Left colon (tissue), 2 donors: ENCODE data around the gene NPAS3. TPM values are rescaled to one million over a fixed set of nuclear protein-coding genes. Genes with fewer than 3 reads are reported as not detected.

ENCODE experiments used
- ATAC-seq: fragments of 200-7000 bp; cut with Tn5 transposase; one replicate; pipeline ENCODE4 v1.9.1; 2020; ENCODE audit warnings: mild to moderate bottlenecking, moderate library complexity
- DNase-seq, 2 donors: peaks; one replicate each; pipeline ENCODE4 v3.0.0-alpha.2; 2020
- intact Hi-C, 2 donors: fragments of 100-400 bp; cut with DNase I in 1 of 2; cut with micrococcal nuclease in 1 of 2; formaldehyde crosslinking; loops; one replicate each; pipeline versions ENCODE4 v1.11.2 to v1.14.0; 2022; cut with DNase I, micrococcal nuclease
- total RNA-seq, 2 donors: library from RNA; stranded (reverse); fragmentation: NEBNext Ultra II Directional; extraction: Animal tissue kit (Norgen Biotek cat#: 25700); gene quantifications; one replicate each; pipeline ENCODE4 v1.2.1, GENCODE V29; 2021
- donor health status: DM: no; HTN: no; CAD: no.
- donor health status: DM: yes; HTN: yes; CAD: no.

NPAS3 gene
- total RNA-seq, 2 donors from 2014 or later, result 0.37 to 1.6 TPM

GRCh38 chr14:33714527-33715226 is 776.0 kb downstream of the NPAS3 start:
- ATAC-seq (no peak), DNase-seq (no peak)
- intact Hi-C loops, result no loop called here

GRCh38 chr14:33715227-33715528 is 776.5 kb downstream of the NPAS3 start:
- intact Hi-C loops, result no loop called here
- DNase-seq, result no peak
- ATAC-seq, result no peak

- ATAC-seq (no peak), DNase-seq (no peak)
- intact Hi-C loops, result no loop called here
These were observed 778.2 kb downstream of the NPAS3 start for GRCh38 chr14:33716921-33717320.

- no peak for ATAC-seq
- intact Hi-C loops, result no loop called here
- DNase-seq, result no peak
These were observed 779.2 kb downstream of the NPAS3 start for GRCh38 chr14:33717866-33718265.

GRCh38 chr14:33720284-33720787 is 781.7 kb downstream of the NPAS3 start:
- ATAC-seq (no peak), DNase-seq (no peak)
- intact Hi-C loops, result no loop called here

GRCh38 chr14:33726685-33727084 is 788.0 kb downstream of the NPAS3 start:
- intact Hi-C loops, result no loop called here
- ATAC-seq, result no peak
- DNase-seq, result no peak

GRCh38 chr14:33727606-33728005 is 788.9 kb downstream of the NPAS3 start:
- no peak for ATAC-seq
- intact Hi-C loops, result no loop called here
- DNase-seq, result no peak

GRCh38 chr14:33728010-33728498 is 789.4 kb downstream of the NPAS3 start:
- intact Hi-C loops, result no loop called here
- DNase-seq, result no peak
- no peak for ATAC-seq

GRCh38 chr14:33730156-33730555 is 791.5 kb downstream of the NPAS3 start:
- DNase-seq, result no peak
- no peak for ATAC-seq
- intact Hi-C loops, result no loop called here

GRCh38 chr14:33732175-33732574 is 793.5 kb downstream of the NPAS3 start:
- intact Hi-C loops, result no loop called here
- ATAC-seq, result no peak
- no peak for DNase-seq

GRCh38 chr14:33733310-33733709 is 794.6 kb downstream of the NPAS3 start:
- intact Hi-C loops, result no loop called here
- DNase-seq (no peak), ATAC-seq (no peak)

GRCh38 chr14:33733721-33734120 is 795.0 kb downstream of the NPAS3 start:
- intact Hi-C loops, result no loop called here
- ATAC-seq (no peak), DNase-seq (no peak)

- ATAC-seq (no peak), DNase-seq (no peak)
- intact Hi-C loops, result no loop called here
These were observed 795.7 kb downstream of the NPAS3 start for GRCh38 chr14:33734387-33734786.

GRCh38 chr14:33736299-33736825 is 797.7 kb downstream of the NPAS3 start:
- no peak for DNase-seq
- intact Hi-C loops, result no loop called here
- no peak for ATAC-seq

- intact Hi-C loops, result no loop called here
- DNase-seq (no peak), ATAC-seq (no peak)
These were observed 798.3 kb downstream of the NPAS3 start for GRCh38 chr14:33736979-33737378.

- no peak for ATAC-seq
- intact Hi-C loops, result no loop called here
- DNase-seq, result no peak
These were observed 798.8 kb downstream of the NPAS3 start for GRCh38 chr14:33737446-33737845.

GRCh38 chr14:33738029-33738428 is 799.4 kb downstream of the NPAS3 start:
- DNase-seq, result no peak
- no peak for ATAC-seq
- intact Hi-C loops, result no loop called here

- no peak for ATAC-seq
- no peak for DNase-seq
- intact Hi-C loops, result no loop called here
These were observed 799.8 kb downstream of the NPAS3 start for GRCh38 chr14:33738491-33738890.

GRCh38 chr14:33740531-33740930 is 801.9 kb downstream of the NPAS3 start:
- DNase-seq (no peak), ATAC-seq (no peak)
- intact Hi-C loops, result no loop called here

GRCh38 chr14:33742166-33742565 is 803.5 kb downstream of the NPAS3 start:
- intact Hi-C loops, result no loop called here
- DNase-seq, result no peak
- ATAC-seq, result no peak

- intact Hi-C loops, result no loop called here
- no peak for ATAC-seq
- DNase-seq, result no peak
These were observed 806.5 kb downstream of the NPAS3 start for GRCh38 chr14:33745163-33745562.
